HEK293 (cell line): ENCODE results near the gene ARSJ.

Experiments
- TF ChIP-seq, protein P1 (sequence below): fragments of 450-650 bp; formaldehyde crosslinking; IDR thresholded peaks from 2 replicates; pipeline ENCODE4 v1.5.1; 2016; ENCODE audit warnings: missing biosample characterization, missing genetic modification characterization

Gene ARSJ

DNA sequence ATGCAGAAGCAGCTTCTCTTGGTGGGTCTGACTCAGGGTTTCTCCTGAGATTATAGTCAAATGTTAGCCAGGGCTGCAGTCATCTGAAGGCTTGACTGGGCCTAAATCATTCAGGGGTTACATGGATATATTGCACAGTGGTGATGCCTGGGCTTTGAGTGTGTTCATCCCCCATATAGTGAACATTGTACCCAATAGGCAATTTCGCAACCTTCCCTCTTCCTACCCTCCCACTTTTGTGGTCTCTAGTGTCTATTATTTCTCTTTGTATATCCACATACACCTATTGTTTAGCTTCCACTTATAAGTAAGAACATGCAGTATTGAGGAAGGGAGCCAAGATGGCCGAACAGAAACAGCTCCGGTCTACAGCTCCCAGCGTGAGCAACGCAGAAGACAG lies 127.6 kb downstream of the ARSJ start (continued):
- TF ChIP-seq, protein P1, sequence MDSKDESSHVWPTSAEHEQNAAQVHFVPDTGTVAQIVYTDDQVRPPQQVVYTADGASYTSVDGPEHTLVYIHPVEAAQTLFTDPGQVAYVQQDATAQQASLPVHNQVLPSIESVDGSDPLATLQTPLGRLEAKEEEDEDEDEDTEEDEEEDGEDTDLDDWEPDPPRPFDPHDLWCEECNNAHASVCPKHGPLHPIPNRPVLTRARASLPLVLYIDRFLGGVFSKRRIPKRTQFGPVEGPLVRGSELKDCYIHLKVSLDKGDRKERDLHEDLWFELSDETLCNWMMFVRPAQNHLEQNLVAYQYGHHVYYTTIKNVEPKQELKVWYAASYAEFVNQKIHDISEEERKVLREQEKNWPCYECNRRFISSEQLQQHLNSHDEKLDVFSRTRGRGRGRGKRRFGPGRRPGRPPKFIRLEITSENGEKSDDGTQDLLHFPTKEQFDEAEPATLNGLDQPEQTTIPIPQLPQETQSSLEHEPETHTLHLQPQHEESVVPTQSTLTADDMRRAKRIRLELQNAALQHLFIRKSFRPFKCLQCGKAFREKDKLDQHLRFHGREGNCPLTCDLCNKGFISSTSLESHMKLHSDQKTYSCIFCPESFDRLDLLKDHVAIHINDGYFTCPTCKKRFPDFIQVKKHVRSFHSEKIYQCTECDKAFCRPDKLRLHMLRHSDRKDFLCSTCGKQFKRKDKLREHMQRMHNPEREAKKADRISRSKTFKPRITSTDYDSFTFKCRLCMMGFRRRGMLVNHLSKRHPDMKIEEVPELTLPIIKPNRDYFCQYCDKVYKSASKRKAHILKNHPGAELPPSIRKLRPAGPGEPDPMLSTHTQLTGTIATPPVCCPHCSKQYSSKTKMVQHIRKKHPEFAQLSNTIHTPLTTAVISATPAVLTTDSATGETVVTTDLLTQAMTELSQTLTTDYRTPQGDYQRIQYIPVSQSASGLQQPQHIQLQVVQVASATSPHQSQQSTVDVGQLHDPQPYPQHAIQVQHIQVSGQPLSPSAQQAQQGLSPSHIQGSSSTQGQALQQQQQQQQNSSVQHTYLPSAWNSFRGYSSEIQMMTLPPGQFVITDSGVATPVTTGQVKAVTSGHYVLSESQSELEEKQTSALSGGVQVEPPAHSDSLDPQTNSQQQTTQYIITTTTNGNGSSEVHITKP: no peak
